Activated CD8-positive, alpha-beta memory T cell treated with anti-CD3 and anti-CD28 coated beads, Interleukin-2, amount 50 U/mL, for 48 hours (primary cell): Measurements from ENCODE around the gene BCL2.

Experiments used
- DNase-seq: peaks from one replicate; pipeline ENCODE4 v3.0.0-alpha.2; 2020

The BCL2 gene

DNA sequence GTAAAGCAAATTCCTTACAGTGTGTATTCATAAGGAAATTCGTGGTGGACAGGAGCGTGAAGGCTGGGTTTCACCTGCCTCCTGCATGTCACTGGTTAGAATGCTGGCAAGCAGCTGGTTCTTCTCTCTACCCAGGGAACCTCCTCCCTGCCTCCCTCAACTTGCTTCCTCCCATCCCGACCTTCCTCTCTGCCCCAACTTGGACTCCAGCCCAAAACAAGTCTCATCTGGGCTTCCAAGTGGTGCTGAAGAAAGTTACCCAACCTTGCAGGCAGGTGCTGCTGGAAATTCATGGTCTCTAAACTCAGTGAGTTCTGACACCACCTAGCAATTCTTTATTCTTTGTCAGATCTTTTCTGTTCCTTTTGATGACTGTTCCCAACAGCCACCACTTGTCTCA is 184.5 kb downstream of the BCL2 start:
- no peak for DNase-seq

DNA sequence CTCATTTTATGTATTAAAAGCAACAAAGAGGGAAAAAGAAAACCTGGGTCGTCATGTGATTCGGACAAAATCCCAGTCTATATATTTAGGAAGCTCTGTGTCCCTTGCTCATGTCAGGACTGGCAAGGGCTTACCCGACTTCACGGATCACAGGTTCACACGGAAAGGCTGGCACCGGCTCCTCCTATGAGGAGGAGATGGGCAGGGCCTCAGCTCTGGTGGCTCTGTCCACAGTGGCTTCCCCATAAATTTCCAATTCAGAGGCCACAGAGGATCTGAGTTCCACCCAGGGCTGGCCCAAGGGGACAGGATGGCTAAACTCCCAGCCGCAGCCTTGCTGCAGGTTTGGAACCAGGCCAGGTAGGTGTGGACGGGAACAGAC is 186.8 kb downstream of the BCL2 start:
- DNase-seq, result no peak

DNA sequence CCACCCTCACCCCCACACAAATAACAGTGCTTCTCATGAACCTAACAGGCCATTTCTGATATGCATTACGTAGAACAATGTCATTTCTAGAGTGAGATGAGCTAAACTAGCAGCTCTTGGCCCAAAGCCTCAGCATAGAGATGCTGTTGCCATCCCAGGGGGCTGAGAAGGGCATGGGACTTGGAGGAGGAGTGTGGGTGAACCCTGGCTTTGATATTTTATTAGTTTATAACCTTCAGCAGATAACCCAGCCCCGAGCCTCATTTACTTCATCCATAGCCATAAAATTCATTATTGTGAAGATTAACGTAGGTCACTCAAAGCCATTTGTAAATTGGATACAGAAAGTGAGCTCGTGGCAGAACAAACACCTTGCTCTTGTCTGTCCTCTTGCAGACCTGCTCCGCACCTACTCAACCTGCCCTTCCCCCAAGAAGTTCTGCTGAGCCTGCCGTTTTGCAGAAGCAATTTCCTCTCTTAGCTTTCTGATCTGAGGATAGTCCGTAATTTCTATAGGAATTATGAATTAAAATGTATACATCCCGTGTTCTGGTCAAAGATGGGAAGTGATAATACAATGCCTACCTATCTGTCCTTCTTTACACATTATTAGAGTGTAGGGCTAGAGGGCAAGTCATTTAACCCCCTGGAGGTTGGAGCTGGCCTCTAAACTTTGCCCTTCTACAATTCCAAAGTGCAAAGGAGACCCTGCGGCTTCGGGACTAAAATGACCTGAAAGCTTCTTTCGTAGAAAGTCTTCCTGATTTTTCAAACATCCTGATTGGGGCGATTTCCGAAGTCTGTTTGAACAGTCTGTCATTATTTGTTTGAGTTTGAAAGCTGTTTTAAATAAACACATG is 187.4 kb downstream of the BCL2 start:
- DNase-seq, result no peak

DNA sequence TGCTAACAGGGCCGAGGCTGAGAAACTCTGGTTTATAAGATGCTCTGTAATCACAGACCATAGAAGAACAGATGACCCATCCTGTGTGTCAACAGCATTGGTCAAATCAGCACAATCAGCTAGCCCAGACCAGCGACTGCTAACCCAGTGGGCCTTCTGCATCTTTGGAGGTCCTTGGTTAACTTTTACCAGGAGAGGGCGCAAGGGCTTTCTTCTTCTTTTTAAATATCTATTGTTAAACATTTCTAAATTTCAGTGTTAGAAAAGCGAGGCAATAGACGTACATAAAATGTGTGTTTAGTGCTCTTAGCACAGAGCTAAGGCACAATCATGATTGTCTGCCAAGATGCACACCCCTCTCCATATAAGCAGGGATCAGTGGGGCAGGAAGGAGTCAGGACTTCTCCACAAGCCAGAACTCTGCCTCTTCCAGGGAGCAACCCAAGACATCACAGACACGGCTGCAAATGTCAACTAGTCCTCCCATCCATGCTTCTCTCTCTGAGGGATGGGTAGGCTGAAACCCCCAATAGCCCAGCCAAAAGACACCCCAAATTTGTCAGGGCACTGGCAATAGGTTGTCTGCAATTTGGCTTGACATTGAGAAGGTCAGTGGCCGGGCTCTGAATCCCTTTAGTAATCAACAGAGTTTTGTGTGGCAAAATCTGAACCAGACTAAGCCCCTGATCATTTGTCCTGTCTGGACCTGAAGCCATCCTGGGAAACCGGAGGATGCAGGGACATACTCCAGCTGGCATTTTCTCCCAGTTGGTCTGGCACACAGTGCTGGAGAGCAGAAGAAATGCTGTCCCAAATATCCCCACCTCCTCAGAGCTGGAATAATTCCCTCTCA is 188.2 kb downstream of the BCL2 start:
- no peak for DNase-seq

DNA sequence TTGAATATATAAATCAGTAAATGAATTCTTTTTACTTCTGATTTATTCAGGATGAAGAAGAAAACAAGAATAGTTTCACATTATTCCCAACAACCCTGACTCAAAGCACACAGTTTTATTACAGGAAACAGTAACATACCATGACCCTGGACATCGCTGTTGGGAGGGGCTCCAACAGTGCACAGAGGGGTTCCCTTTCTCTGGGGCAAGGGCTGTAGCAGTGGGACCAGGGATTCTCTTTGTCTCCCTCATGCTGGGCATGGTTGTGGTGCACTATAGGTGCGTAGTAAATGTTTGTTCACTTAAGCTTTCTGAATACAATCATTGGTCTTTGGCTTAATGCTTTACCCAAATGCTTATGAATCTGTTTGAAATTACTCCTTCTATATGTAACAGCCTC is 189.4 kb downstream of the BCL2 start:
- DNase-seq, result no peak

DNA sequence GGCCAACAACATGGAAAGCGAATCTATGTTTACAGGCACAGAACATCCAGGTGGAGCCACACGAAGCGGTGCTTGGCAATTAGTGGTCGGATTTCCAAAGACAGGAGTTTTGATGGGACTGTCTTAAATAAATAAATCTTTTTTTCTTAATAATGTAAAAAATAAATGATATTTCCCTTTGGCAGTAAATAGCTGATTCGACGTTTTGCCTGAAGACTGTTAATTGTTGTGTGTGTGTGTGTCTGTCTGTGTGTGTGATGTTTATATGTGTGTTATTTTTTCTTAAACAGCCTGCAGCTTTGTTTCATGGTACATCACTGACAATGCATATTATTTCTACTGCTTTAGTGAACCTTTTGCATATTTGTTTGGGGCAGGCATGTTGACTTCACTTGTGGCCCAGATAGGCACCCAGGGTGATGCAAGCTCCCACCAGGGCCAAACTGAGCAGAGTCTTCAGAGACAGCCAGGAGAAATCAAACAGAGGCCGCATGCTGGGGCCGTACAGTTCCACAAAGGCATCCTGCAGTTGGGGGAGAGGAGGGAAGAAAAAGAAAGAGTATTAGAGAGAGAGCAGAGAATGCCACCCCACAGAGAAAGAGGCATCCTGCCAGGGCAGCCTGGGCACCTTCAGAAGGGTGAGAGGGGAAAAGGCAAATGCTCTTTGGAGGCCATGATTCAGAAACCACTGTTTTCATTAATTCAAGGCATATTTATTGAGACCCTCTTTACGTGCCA is 191.2 kb downstream of the BCL2 start:
- DNase-seq, result no peak

DNA sequence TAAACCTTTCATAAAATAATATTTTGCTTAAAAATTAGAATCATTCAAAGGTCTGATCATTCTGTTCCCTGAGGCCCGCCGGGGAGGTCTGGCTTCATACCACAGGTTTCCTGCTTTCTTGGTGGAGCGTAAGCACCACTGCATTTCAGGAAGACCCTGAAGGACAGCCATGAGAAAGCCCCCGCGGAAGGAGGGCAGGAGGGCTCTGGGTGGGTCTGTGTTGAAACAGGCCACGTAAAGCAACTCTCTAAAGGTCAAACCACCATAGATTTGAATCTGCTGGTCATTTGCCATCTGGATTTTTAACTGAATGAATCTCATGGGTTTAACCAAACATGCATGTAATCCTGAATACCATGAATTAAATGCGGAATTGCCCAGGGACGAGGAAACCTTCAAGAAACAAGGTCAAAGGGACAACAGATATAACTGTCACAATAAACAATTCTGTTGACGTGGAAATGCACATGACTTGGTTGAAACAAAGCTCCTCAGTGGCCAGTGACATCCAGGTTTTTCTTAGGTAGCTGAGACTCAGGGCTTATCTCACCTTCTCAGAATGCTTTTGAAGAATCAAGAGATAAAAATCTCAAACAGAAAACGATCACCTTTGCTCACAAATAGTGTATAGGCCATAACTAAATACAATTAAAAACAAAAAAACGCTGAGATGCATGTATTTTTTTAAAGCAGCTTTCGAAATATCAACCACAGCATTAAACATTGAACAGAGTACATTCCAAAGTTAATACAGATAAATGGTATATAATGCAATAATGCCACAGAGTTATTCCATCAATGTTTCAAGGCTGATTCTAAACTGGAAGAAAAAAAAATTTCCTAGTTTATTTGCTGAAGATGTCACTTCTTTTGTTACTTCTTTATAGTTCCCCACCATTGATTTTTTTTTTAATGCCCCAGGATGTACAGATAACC is 193.2 kb downstream of the BCL2 start:
- no peak for DNase-seq

DNA sequence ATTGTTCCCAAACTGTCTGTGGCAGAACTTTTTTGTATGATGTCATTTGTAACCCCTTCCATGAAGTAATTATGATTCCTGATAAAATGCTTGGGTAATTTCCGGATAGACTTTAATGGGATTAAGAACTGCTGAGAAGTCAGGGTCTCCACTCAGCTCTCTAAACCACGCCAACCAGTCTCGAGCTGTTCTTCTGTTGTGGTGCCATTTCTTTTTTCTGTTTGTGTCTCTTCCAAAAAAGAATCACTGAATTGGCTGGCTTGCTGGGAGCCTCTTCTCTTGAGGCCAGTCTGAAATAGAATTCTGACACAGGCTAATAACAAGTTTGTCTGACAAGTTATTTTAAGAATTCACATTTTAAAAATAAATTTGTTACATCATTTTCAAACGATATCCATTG is 198.9 kb downstream of the BCL2 start:
- DNase-seq, result no peak

DNA sequence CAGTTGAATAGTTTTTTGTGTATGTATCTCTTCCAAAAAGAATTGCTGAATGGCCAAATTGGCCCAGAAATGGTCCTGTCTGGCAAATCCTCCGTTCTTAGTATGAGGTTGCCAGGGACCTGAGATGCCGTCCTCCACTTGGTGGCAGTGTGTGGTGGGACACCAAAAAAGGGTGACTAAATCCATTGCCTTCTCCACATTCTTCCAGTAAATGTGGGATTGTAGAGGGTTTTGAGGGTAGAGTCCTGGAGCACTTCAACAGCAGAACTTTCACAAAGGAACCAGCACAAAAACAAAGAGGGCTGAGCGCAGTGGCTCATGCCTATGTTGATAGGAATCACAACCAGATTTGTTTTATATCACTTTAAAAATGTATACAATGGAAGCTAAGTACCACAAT is 199.9 kb downstream of the BCL2 start:
- no peak for DNase-seq

DNA sequence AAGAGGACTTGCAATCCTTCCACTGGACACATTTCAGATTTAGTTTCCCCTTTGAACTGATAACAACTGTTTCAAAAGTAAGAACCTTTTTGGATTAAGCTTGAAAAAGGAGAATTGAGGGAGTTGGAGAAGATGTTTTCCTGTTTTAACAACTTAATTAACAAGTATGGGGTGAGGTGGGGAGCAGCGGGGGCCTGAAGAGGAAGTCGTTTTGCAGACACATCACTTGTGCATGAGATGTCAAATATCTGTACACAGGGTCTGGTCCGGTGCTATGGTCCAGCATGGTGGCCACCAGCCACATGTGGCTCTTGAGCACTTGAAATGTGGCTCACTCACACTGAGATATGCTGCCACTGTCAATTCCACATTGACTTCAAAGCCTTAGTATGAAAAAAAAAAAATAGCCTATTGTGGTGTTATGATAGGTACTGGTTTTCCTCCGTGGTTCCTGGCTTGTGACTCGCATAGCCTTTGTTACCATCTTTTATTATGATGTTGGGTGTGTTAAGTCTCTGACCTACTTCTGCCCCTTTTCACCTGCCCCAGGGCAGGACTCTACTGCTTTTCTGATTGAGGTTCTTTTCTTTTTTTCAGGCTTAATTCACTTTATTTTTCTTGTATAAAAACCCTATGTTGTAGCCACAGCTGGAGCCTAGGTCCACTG is 205.5 kb downstream of the BCL2 start:
- no peak for DNase-seq

DNA sequence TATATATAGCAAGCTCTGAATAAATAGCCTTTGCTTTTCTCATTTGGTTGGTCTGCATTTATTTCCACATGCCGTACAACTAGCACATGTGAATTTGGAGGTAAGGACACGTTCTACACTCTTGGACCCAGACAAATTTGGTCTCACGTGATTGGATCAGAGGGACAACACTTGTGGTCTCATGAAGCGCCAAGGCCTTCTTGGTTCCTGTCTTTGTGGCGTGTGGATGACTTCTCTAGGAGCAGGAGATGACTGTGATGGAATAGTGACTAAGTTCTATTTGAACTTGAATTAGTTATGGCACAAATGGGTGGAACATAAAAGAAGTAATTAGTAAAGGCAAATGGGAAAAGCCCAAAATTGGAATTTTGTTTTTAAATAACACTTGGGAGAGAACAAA is 206.9 kb downstream of the BCL2 start:
- DNase-seq, result no peak

DNA sequence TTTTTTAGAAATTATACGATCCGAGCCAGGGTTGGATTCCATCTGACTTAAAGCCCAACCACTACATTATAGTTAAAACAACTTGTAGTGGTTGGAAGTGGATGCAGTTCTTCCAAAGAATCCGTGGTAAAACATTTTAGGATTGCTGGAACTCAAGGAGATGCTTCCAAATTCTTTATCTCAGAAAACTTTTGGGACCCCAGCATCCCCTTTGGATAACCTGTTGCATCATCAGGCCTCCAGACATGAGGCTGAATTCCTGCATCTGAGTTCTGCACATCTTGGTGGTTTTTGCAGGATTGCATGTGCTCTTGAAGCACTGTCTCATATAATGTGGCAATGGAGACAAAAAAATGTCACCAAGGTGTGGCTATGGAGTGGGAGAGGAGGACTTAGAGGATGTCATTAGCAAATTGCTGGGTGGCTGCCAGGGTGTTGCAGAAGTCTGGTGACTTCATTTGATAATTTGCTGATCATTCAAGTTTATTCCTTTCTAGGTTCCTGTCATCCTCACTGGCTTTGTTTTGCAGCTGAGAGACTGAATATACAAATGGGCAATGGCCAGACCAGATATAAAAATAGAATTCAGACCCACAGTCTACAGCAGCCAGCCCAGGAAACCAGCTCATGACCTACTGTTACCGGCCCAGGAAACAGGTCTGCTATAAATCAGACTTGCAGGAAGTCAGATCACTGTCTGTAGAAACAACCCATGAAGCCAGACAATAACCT is 207.7 kb downstream of the BCL2 start:
- no peak for DNase-seq

DNA sequence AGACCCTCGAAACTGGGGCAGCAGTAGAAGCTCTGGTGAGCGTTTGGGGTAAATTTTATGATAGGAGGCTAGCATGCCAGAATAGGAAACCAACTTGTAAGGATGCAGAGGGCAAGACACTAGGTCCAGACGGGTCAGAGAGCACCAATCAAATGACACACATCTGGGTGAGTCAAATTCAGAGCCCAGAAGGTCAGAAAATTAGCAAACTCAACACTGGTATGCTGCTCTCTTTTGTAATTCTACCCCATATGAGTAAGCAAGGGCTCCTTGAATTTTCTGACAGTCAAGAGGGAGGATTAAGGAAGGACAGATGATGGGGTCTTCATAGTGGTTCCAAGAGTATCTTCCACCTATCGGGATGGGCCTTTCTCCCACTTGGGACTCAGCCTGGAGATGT is 209.8 kb downstream of the BCL2 start:
- no peak for DNase-seq

DNA sequence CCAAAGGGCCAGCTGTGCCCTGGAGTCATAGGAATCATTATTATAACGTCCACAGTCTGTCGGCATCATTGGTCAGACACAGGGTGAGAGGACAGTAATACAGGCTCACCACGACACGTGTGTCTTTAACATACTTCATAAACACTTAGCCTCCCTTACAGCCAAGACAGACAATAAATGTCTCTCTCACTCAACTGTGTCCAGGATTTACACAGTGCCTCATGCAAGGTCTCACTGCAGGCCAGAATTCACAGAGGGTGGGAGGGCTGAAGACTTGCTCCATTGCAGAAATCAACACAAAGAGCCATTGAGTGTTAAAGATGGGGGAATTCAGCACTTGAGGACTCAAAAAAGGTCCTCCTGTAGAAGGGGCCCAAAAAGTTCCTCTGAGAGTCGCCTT is 210.5 kb downstream of the BCL2 start:
- DNase-seq, result no peak

DNA sequence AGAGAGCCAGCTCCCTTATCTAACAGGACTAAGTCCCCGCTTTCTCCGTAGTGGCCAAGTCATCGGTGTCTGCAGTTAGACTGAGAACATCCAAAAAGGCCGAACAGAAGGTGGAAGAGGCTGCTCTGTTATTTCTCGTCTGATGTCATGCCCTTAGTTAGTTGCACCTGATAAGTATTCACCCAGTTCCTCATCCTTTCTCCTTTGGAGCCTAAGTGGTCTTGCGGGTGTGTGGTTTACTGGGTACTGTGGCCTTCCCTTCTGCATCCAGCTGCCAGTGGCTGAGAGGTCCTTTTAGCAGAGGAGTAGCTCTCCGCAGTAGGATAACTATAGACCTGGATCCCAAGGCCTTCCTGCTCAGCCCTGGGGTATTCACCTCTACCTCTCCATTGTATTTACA is 211.6 kb downstream of the BCL2 start:
- DNase-seq, result no peak

DNA sequence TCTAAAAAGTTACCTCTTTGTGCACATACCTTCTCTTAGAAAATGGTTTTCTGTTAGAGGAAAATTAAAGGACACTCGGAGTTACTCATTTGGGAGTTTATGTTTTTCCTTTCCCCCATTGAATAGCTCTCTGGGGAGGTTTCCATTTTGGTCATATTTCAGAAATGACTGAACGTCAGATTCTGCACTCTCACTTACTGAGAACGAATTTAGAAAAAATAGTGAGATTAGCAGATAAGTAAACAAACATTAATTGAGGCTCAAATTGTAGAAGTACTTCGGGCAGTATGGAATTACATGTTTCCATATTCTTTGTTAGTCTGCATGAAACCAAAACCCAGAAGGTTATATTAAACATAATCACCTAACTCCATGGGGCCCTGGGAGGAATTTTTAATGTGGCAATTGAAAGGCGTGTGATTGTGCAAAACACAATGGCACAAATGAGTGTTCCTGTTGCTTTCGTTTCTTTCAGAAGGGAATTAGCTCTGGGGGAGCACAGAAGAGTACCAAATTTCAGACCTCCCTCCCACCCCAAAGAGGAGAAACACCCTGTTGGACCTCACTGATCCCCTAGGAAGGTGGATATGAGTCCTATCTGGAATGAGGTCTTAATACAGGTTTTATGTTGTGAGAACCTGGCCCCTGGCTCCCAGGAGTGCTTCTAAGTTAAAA is 212.3 kb downstream of the BCL2 start:
- DNase-seq, result no peak

DNA sequence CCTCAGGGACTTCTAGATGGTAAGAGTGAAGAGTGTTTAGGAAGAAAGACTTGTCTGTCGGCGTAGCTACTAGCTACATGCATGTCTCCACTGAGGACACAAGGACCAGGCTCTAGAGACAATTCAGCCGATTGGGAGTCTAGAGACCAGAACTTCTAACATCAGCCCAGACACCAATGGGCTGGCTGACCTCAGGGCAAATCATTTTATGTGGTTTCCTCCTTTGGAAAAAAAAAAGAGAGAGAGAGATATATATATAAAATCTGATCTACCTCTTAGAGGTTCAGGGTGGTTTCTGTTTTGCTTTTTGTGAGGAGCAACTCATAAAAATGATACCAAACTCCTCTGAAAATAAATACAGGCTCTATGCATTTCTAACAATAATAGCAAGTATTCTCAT is 212.8 kb downstream of the BCL2 start:
- no peak for DNase-seq

DNA sequence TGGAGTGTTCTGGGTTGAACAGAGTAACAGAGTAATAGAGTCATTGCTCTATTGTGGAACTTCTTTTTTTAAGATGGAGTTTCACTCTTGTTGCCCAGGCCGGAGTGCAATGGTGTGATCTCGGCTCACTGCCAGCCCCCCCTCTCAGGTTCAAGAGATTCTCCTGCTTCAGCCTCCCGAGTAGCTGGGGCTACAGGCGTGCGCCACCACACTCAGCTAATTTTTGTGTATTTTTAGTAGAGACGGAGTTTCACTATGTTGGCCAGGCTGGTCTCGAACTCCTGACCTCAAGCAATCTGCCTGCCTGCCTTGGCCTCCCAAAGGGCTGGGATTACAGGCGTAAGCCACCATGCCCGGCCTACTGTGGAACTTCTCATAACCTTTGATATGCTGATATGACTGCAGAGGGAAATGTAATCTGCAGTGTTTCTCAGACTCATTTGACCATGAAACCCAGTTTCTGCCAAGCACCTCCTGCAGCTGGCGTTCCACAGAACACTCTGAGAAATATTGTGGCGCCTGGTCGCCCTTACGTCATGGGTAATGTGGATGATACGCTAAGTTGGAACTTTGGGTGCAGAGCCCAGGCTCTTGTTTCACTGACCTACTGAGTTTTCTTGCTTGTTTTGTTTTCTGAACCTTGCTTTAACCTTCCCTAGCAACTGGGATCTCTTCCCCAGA is 213.8 kb downstream of the BCL2 start:
- DNase-seq, result no peak

DNA sequence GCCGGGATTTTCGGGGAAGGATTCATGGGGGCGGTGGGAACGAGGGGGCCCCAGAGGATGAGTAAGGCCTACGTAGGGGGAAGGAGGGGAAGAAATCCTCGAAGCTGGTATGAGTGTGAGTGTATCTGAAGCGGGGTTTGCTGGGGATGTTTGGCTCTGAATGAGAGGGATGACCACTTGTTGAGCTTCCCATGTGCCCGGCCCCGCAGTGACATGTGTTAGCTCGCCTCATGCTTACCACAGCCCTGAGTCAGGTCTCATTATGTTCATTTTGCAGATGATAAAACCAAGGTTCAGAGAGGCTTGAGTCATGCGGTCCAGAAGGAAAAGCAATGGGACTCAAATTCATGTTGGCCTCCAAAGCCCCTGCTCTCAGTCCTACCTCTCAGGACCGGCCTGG is 214.7 kb downstream of the BCL2 start:
- no peak for DNase-seq
